CD8-positive, alpha-beta memory T cell (primary cell): ENCODE measurements around the gene ZSCAN25. TPM values are rescaled to one million over a fixed set of nuclear protein-coding genes. Genes with fewer than 3 reads are reported as not detected.
"Not testable (repeated sequence)": the region's sequence is repeated elsewhere in the genome, so short reads cannot be mapped to it uniquely, and the experiment has no call there.

Experiments used
- CTCF ChIA-PET: fragments of 350-600 bp; sonication (Branson Sonifier 250); formaldehyde crosslinking; loops from one replicate; lab custom pipeline; 2021; ENCODE audit warnings: antibody characterized with exemption; lab: Charles Lee
- POLR2A ChIA-PET: fragments of 350-600 bp; sonication (Branson Sonifier 250); formaldehyde crosslinking; loops from one replicate; lab custom pipeline; 2021; ENCODE audit warnings: antibody characterized with exemption; lab: Charles Lee
- DNase-seq, 5 donors: peaks; one replicate each; pipeline versions ENCODE4 v3.0.0 to v3.0.0-alpha.2; 2020 to 2022; ENCODE audit warnings: mixed read lengths in 1 of 5
- H3K27ac ChIP-seq: one replicate; pipeline ENCODE4 v1.7.0; 2013; ENCODE audit warnings: low read depth, mild to moderate bottlenecking, low read length, moderate library complexity
- H3K27me3 ChIP-seq: 2 replicates; pipeline ENCODE4 v1.7.0; 2013; ENCODE audit warnings: low read length, mild to moderate bottlenecking; ENCODE audit not compliant: insufficient read depth, poor library complexity, severe bottlenecking
- H3K36me3 ChIP-seq: 2 replicates; pipeline ENCODE4 v1.7.0; 2013; ENCODE audit warnings: mild to moderate bottlenecking, low read length, moderate library complexity; ENCODE audit not compliant: insufficient read depth
- H3K4me1 ChIP-seq: 2 replicates; pipeline ENCODE4 v1.7.0; 2013; ENCODE audit warnings: mild to moderate bottlenecking, low read length, moderate library complexity; ENCODE audit not compliant: insufficient read depth
- H3K4me3 ChIP-seq: 2 replicates; pipeline ENCODE4 v1.7.0; 2013; ENCODE audit warnings: mild to moderate bottlenecking, low read length
- H3K9me3 ChIP-seq: 2 replicates; pipeline ENCODE4 v1.7.0; 2013; ENCODE audit warnings: mild to moderate bottlenecking, low read length
- H3K27ac Mint-ChIP-seq, 8 donors: one replicate each; pipeline ENCODE4 v1.8.0; 2020 to 2021; ENCODE audit warnings: mixed read lengths in 8 of 8, mild to moderate bottlenecking in 6 of 8, inconsistent platforms in 3 of 8, moderate library complexity in 3 of 8
- H3K27me3 Mint-ChIP-seq, 2 donors: one replicate each; pipeline ENCODE4 v1.8.0; 2020 to 2021; ENCODE audit warnings: mixed read lengths in 2 of 2, mild to moderate bottlenecking in 1 of 2, moderate library complexity in 1 of 2
- H3K36me3 Mint-ChIP-seq, 3 donors: one replicate each; pipeline ENCODE4 v1.8.0; 2020 to 2021; ENCODE audit warnings: mixed read lengths in 3 of 3, inconsistent platforms in 1 of 3, mild to moderate bottlenecking in 1 of 3
- H3K4me1 Mint-ChIP-seq, 3 donors: one replicate each; pipeline ENCODE4 v1.8.0; 2020 to 2021; ENCODE audit warnings: mixed read lengths in 3 of 3, inconsistent platforms in 1 of 3, mild to moderate bottlenecking in 1 of 3
- H3K4me3 Mint-ChIP-seq, 7 donors: one replicate each; pipeline ENCODE4 v1.8.0; 2020 to 2021; ENCODE audit warnings: mixed read lengths in 7 of 7, mild to moderate bottlenecking in 6 of 7, moderate library complexity in 4 of 7, inconsistent platforms in 2 of 7
- H3K9me3 Mint-ChIP-seq, 5 donors: one replicate each; pipeline ENCODE4 v1.8.0; 2020 to 2022; ENCODE audit warnings: mixed read lengths in 5 of 5, mild to moderate bottlenecking in 3 of 5, moderate library complexity in 2 of 5, inconsistent platforms in 1 of 5
- polyA plus RNA-seq: library from polyadenylated mRNA; unstranded; fragments of 300-500 nt; fragmentation: Illumina TruSeq; gene quantifications from one replicate; pipeline ENCODE4 v1.2.3, GENCODE V29; 2021
- total RNA-seq, 2 experiments: library from RNA; stranded (reverse); gene quantifications; one replicate each; pipeline ENCODE4 v1.2.3, GENCODE V29; 2021

ZSCAN25 gene
- total RNA-seq (10 to 100 TPM; 26.6 to 27.8 TPM), polyA plus RNA-seq (13.0 TPM)

DNA sequence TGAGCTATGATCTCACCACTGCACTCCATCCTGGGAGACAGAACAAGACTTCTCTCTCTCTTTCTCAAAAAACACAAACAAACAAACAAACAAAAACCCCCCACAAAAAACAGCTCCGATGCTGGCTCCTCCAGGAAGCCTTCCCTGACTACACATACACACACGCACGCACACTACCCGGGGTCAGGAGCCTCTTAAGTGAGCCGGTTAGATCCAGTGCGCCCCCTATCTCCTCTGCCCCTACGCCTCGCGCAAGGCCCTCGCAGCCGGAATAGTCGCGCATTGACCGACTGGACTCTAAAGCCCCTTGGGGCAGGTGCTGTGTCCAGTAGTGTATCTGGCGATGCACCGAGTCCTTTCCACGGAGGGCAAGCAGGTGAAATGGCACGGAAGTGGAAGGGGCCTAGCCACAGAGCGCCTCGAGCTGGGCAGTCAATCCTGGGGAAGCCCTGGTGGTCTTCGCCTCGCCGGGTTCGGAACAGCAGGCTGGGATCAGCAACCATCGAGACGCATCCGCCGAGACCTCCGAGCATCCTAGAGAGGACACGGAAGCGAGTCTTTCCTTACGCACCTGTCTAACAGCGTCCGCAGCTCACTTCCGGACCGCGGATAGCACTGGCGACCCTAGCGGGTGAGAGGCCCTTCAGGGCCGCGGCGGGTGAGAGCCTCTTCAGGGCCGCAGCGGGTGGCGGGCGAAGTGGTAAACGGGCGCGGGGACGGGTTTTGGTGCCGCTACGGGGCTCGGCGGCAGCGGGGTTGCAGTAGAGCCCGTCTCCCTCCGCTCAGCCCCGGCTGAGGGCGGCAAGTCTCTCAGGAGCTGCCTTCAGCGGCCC, at the start of gene ZSCAN25:
ZSCAN25 (plus strand) TSS at position 588 of the 833 bp plus-strand sequence. CDS start 2,661 bp downstream, outside the sequence.
- ChIA-PET CTCF (interaction anchor here (1.0 to 1.3 kb wide), 4 partner anchors 13 to 209 kb away, joined by 3 to 4 read pairs (median 3); partner anchors contain the start of gene ZNF394), POLR2A (interaction anchor here (0.6 to 3.1 kb wide), 5 partner anchors 58 to 204 kb away, joined by 3 to 24 read pairs (median 4); partner anchors contain the start of genes ZKSCAN5, ZNF394 and ZNF655)
- peaks cover 0 to 43% (median 8%) of the 10 kb centered on the region in 3 donors for H3K36me3 Mint-ChIP-seq
- H3K9me3 Mint-ChIP-seq: no peaks in the 10 kb centered on the region
- Histone ChIP-seq H3K27ac (peak within 1 kb of the TSS; percentile 88), H3K27me3 (no peaks in the 10 kb centered on the region), H3K4me3 (peak within 1 kb of the TSS; percentile 95), H3K36me3 (peaks cover 31% of the 10 kb centered on the region), H3K4me1 (peaks cover 24% of the 10 kb centered on the region), H3K9me3 (no peaks in the 10 kb centered on the region)
- H3K4me3 Mint-ChIP-seq: peak within 1 kb of the TSS; percentile 95 to 98 (median 98)
- peaks cover 0 to 2% of the 10 kb centered on the region in 2 donors for H3K27me3 Mint-ChIP-seq
- peak within 1 kb of the TSS; percentile 88 to 99 (median 97) for H3K27ac Mint-ChIP-seq
- peak; percentile 79 to 90 (median 83) for DNase-seq
- peaks cover 38 to 46% (median 43%) of the 10 kb centered on the region in 3 donors for H3K4me1 Mint-ChIP-seq

DNA sequence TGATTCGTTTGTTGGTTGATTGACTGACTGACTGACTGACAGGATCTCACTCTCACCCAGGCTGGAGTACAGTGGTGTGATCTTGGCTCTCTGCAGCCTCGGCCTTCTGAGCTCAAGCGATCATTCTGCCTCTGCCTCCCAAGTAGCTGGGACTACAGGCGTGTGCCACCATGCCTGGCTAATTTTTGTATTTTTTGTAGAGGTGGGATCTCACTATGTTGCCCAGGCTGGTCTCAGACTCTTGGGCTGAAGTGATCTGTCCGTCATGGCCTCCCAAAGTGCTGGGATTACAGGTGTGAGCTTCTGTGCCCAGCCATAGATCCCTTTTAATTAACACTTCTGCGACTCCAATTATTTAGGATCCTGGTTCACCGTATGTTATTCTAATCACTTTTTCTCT, 48.0 kb upstream of the ZSCAN25 start:
- CTCF ChIA-PET: interaction anchor here (0.7 kb wide), 1 partner anchor 9 kb away, joined by 3 read pairs; no protein-coding TSS in a partner anchor

DNA sequence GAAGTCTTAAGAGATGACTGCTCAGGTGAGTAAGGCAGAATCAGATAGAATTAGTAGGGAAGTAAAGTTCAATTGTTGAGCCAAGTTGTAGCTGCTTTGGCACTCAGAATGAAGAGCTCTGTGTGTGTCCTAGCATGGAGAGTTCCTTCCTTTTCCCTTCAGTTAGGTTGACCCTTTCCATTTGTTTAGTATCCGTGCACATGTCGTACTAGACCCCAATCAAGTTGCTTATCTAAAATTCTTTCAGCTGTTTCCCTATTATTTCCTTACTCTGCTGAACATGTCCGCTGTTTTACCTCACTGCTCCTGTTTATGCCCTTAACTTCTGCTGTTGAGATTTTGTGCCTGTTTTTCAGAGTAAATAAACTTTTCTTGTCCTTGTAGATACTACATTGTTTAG, 45.0 kb upstream of the ZSCAN25 start:
- Histone ChIP-seq H3K4me3 (no peak overlapping the region), H3K27me3 (no peaks in the 10 kb centered on the region), H3K9me3 (no peaks in the 10 kb centered on the region), H3K4me1 (no peaks in the 10 kb centered on the region), H3K36me3 (peaks cover 9% of the 10 kb centered on the region), H3K27ac (no peak overlapping the region)
- no peaks in the 10 kb centered on the region for H3K9me3 Mint-ChIP-seq
- ChIA-PET CTCF (interaction anchor here (1.1 kb wide), 1 partner anchor 13 kb away, joined by 3 read pairs; no protein-coding TSS in a partner anchor), POLR2A (no interaction called here)
- H3K4me3 Mint-ChIP-seq: no peak overlapping the region
- H3K4me1 Mint-ChIP-seq: peaks cover 5 to 7% (median 6%) of the 10 kb centered on the region in 3 donors
- no peak for DNase-seq
- peak overlapping the region in 3 of 8 donors; percentile 5 to 85 (median 56) for H3K27ac Mint-ChIP-seq
- peaks cover 0 to 62% (median 14%) of the 10 kb centered on the region in 3 donors for H3K36me3 Mint-ChIP-seq
- no peaks in the 10 kb centered on the region for H3K27me3 Mint-ChIP-seq

More for the DNA sequence above, 48.0 kb upstream of the ZSCAN25 start:
- H3K4me3 Mint-ChIP-seq, H3K27me3 Mint-ChIP-seq, POLR2A ChIA-PET, H3K4me3 ChIP-seq, H3K27me3 ChIP-seq, DNase-seq, H3K27ac ChIP-seq, H3K4me1 ChIP-seq, H3K9me3 Mint-ChIP-seq, H3K9me3 ChIP-seq: not testable (repeated sequence)
- peaks cover 32% of the 10 kb centered on the region for H3K36me3 ChIP-seq
- H3K36me3 Mint-ChIP-seq: peaks cover 0 to 81% (median 27%) of the 10 kb centered on the region in 3 donors
- H3K4me1 Mint-ChIP-seq: peaks cover 21 to 28% (median 26%) of the 10 kb centered on the region in 3 donors
- peak overlapping the region in 1 of 8 donors; percentile 43 for H3K27ac Mint-ChIP-seq

DNA sequence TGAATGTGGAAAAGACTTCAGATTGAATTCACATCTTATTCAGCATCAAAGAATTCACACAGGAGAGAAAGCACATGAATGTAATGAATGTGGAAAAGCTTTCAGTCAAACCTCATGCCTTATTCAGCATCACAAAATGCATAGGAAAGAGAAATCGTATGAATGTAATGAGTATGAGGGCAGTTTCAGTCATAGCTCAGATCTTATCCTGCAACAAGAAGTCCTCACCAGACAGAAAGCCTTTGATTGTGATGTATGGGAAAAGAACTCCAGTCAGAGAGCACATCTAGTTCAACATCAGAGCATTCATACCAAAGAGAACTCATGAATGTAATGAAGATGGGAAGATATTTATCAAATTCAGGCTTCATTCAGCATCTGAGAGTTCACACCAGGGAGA, 43.5 kb upstream of the ZSCAN25 start:
- ChIA-PET POLR2A (no interaction called here), CTCF (no interaction called here)
- no peaks in the 10 kb centered on the region for H3K9me3 Mint-ChIP-seq
- H3K36me3 Mint-ChIP-seq: peaks cover 0 to 55% (median 14%) of the 10 kb centered on the region in 3 donors
- no peaks in the 10 kb centered on the region for H3K27me3 Mint-ChIP-seq
- Histone ChIP-seq H3K27ac (no peak overlapping the region), H3K9me3 (no peaks in the 10 kb centered on the region), H3K4me1 (no peaks in the 10 kb centered on the region), H3K36me3 (peaks cover 9% of the 10 kb centered on the region), H3K27me3 (no peaks in the 10 kb centered on the region), H3K4me3 (no peak overlapping the region)
- H3K4me3 Mint-ChIP-seq: no peak overlapping the region
- H3K27ac Mint-ChIP-seq: peak overlapping the region in 2 of 8 donors; percentile 51 to 72
- DNase-seq: no peak
- H3K4me1 Mint-ChIP-seq: peaks cover 5 to 7% (median 6%) of the 10 kb centered on the region in 3 donors

DNA sequence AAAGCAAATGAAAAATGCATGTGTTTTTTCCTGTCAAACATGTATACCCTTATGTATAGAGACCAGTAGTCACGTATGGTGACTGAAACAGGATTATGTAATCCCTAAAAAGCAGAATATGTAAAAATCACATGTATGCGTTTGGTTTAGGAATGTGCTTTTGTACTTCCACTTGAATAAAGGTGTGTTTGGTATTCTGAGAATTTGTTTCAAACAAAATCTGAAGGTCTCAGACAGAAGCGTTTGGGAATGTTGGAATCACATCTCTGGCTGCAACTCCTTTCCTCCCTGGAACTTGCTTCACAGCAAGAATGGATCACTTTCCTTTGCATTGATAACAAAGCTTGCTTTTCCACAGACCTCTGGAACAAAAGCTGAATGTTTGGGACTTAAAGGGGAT, 40.5 kb upstream of the ZSCAN25 start:
- ChIA-PET CTCF (no interaction called here), POLR2A (no interaction called here)

DNA sequence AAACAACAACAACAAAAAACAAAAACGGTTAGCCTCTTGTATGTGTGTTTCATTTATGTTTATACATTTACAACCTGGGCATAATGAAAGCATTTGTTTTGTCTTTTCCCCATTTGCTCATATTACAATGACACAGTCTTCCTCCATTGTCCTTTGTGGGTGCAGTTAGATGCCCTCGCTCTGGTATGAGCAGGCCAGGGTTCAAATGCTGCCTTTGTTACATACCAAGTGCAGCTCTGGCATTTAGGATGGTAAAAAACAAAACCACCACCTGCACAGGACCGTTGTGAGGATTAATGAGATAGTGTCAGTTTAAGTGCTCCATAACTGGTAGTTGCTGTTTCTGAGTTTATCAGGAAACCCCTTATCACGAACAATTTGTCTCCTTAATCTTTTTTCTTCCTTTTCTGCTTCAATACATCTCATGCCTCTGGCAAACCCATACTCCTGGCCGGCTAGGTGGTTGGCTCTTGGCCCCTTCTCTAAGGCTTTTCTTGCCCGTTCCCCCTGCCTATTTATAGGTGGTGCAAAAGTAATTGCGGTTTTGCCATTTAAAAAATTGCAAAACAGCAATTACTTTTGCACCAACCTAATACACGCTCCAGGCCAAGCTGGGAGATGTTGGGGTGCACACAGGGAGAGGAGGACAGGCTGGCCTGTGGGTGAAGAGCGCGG, 37.3 kb upstream of the ZSCAN25 start:
- no peak overlapping the region for H3K27ac ChIP-seq
- H3K4me3 ChIP-seq: peak overlapping the region; percentile 81
- H3K4me1 ChIP-seq: peaks cover 11% of the 10 kb centered on the region
- H3K36me3 ChIP-seq: no peaks in the 10 kb centered on the region
- H3K9me3 ChIP-seq: no peaks in the 10 kb centered on the region
- H3K27ac Mint-ChIP-seq: peak overlapping the region; percentile 10 to 81 (median 61)
- H3K36me3 Mint-ChIP-seq: peaks cover 0 to 4% (median 0%) of the 10 kb centered on the region in 3 donors
- H3K4me3 Mint-ChIP-seq: peak overlapping the region; percentile 83 to 96 (median 94)
- H3K27me3 ChIP-seq: no peaks in the 10 kb centered on the region
- H3K27me3 Mint-ChIP-seq: no peaks in the 10 kb centered on the region
- H3K4me1 Mint-ChIP-seq: peaks cover 10 to 20% (median 17%) of the 10 kb centered on the region in 3 donors
- ChIA-PET POLR2A (interaction anchor here (0.6 to 0.7 kb wide), 2 partner anchors 21 to 855 kb away, joined by 3 to 4 read pairs; partner anchors contain the start of gene ZNF655), CTCF (interaction anchor here (1.2 to 1.6 kb wide), 2 partner anchors 45 to 75 kb away, joined by 3 to 4 read pairs; partner anchors contain the start of gene ZKSCAN5)
- H3K9me3 Mint-ChIP-seq: no peaks in the 10 kb centered on the region
- DNase-seq: no peak

More for the DNA sequence above, 40.5 kb upstream of the ZSCAN25 start:
- H3K36me3 Mint-ChIP-seq: peaks cover 0 to 32% (median 10%) of the 10 kb centered on the region in 3 donors
- peaks cover 9 to 18% (median 15%) of the 10 kb centered on the region in 3 donors for H3K4me1 Mint-ChIP-seq
- H3K4me3 Mint-ChIP-seq: peak overlapping the region in 1 of 7 donors; percentile 22
- H3K36me3 ChIP-seq: peaks cover 7% of the 10 kb centered on the region
- no peak overlapping the region for H3K4me3 ChIP-seq
- H3K9me3 ChIP-seq: no peaks in the 10 kb centered on the region
- no peaks in the 10 kb centered on the region for H3K27me3 ChIP-seq
- H3K4me1 ChIP-seq: peaks cover 11% of the 10 kb centered on the region
- no peaks in the 10 kb centered on the region for H3K27me3 Mint-ChIP-seq
- no peaks in the 10 kb centered on the region for H3K9me3 Mint-ChIP-seq
- H3K27ac Mint-ChIP-seq: no peak overlapping the region
- no peak for DNase-seq
- H3K27ac ChIP-seq: no peak overlapping the region

DNA sequence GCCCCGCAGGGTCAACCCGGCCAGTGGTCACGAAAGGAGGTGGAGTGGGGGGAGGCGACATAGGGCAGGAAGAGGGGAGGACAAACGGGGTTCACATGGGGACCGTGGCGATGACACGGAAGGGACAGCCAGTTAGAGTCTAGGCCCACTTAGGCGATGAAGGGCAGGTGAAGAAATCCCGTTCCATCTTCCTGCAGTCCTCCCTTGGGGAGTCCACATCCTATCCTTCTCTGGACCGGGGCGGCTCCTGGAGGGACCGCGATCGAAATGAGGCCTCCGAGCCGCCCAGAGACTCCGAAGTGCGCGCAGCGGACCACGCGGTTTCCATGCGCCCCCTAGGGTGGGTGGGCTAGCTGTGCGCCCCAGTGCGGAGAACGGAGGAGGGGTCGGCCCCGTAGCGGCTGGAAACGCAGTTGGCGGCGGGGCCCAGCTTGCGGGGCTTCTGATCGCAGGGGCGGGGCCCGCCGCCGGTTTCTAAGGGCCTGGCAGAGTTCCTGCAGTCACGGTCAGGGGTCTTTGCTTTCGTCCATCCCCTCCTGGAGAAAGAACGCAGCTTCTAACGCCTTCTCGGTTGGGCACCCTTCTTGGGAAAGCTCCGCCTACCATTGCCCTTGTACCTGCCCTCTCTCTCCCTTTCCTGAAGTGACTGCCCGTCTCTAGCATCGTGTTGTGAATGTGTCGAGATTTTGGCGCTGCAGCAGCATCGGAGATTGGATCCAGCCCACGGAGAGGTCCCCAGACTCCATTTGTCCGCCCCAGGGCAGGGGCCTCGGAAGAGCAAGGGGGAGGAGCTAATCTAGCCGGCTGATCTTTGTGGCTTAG, 36.6 kb upstream of the ZSCAN25 start:
- POLR2A ChIA-PET: interaction anchor here (0.6 to 0.8 kb wide), 4 partner anchors 22 to 855 kb away, joined by 3 to 7 read pairs (median 4); partner anchors contain the start of genes ZKSCAN5 and ZNF655
- H3K36me3 Mint-ChIP-seq: peaks cover 0 to 2% (median 0%) of the 10 kb centered on the region in 3 donors
- no peaks in the 10 kb centered on the region for H3K36me3 ChIP-seq
- peak overlapping the region; percentile 18 to 97 (median 86) for H3K27ac Mint-ChIP-seq
- H3K4me3 Mint-ChIP-seq: peak overlapping the region; percentile 83 to 96 (median 94)
- peaks cover 11% of the 10 kb centered on the region for H3K4me1 ChIP-seq
- CTCF ChIA-PET: interaction anchor here (0.7 to 1.2 kb wide), 4 partner anchors 23 to 76 kb away, joined by 3 to 4 read pairs (median 3); partner anchors contain the start of gene ZKSCAN5
- H3K27ac ChIP-seq: no peak overlapping the region
- no peaks in the 10 kb centered on the region for H3K9me3 ChIP-seq
- H3K4me1 Mint-ChIP-seq: peaks cover 10 to 20% (median 17%) of the 10 kb centered on the region in 3 donors
- no peaks in the 10 kb centered on the region for H3K27me3 ChIP-seq
- H3K9me3 Mint-ChIP-seq: no peaks in the 10 kb centered on the region
- peak; percentile 31 to 72 (median 48) for DNase-seq
- H3K27me3 Mint-ChIP-seq: no peaks in the 10 kb centered on the region
- peak overlapping the region; percentile 81 for H3K4me3 ChIP-seq
